Right lobe of liver (tissue), 4 donors: ENCODE data around the gene PTPN4.

Source experiments
- POLR2A ChIP-seq: fragments of 450-650 bp; IDR thresholded peaks from one replicate; pipeline ENCODE4 v1.6.1; 2017; ENCODE audit warnings: antibody characterized with exemption, mild to moderate bottlenecking
- TF ChIP-seq, protein P1 (sequence below), 4 donors: fragments of 200-600 bp in 3 of 4; fragments of 450-650 bp in 1 of 4; IDR thresholded peaks; one replicate each; pipeline versions ENCODE4 v1.5.1 to v1.8.0; 2016 to 2022; ENCODE audit warnings: antibody characterized with exemption in 4 of 4, mild to moderate bottlenecking in 2 of 4
- donor health status: DM: no; HTN: no; CAD: no.
- donor health status: DM: no; HTN: no; CAD: no.
- donor health status: DM: no; HTN: yes; CAD: no.

DNA sequence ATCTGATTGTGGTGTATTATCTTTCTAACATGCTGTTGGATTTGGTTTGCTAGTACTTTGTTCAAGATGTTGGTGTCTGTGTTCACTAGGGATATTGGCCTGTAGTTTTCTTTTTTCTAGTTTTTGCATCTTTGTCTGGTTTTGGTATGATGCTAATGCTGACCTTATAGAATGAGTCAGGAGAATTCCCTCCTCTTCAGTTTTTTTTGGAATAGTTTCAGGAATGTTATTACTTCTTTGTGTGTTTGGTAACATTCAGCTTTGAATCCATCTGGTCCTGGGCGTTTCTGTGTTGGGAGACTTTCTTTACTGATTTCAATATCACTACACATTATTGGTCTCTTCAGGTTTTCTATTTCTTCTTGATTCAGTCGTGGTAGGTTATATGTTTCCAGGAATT, 129.0 kb downstream of the PTPN4 start:
- TF ChIP-seq, protein P1, sequence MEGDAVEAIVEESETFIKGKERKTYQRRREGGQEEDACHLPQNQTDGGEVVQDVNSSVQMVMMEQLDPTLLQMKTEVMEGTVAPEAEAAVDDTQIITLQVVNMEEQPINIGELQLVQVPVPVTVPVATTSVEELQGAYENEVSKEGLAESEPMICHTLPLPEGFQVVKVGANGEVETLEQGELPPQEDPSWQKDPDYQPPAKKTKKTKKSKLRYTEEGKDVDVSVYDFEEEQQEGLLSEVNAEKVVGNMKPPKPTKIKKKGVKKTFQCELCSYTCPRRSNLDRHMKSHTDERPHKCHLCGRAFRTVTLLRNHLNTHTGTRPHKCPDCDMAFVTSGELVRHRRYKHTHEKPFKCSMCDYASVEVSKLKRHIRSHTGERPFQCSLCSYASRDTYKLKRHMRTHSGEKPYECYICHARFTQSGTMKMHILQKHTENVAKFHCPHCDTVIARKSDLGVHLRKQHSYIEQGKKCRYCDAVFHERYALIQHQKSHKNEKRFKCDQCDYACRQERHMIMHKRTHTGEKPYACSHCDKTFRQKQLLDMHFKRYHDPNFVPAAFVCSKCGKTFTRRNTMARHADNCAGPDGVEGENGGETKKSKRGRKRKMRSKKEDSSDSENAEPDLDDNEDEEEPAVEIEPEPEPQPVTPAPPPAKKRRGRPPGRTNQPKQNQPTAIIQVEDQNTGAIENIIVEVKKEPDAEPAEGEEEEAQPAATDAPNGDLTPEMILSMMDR (IDR thresholded peaks at IDR 0.05) = no peak
- no peak for TF ChIP-seq POLR2A
